GM12891 (cell line): ENCODE results near the gene SCGB2B2.
"Not testable (repeated sequence)": the region's sequence is repeated elsewhere in the genome, so short reads cannot be mapped to it uniquely, and the experiment has no call there.

ENCODE experiments used
- DNase-seq: peaks from one replicate; pipeline ENCODE4 v3.0.0; 2011; ENCODE audit warnings: low spot score; ENCODE audit not compliant: insufficient read length
- FAIRE-seq: peaks from 2 replicates; lab custom pipeline; 2011; peaks lifted over from hg19 to GRCh38; lab: Jason Lieb, UNC
- PAX5 ChIP-seq: IDR thresholded peaks from 2 replicates; pipeline ENCODE4 v1.6.1; 2011; ENCODE audit warnings: low read length, moderate library complexity, mild to moderate bottlenecking; ENCODE audit not compliant: insufficient read depth, severe bottlenecking
- POLR2A ChIP-seq: IDR thresholded peaks from 2 replicates; pipeline ENCODE4 v1.6.1; 2011; ENCODE audit warnings: low read depth, low read length, control low read depth
- POLR2AphosphoS5 ChIP-seq: IDR thresholded peaks from 2 replicates; pipeline ENCODE4 v1.6.1; 2011; ENCODE audit warnings: low read depth, low read length, control low read depth
- POU2F2 ChIP-seq: IDR thresholded peaks from 2 replicates; pipeline ENCODE4 v1.6.1; 2011; ENCODE audit warnings: low read depth, mild to moderate bottlenecking, control low read depth, low read length, moderate library complexity
- SPI1 ChIP-seq: IDR thresholded peaks from 2 replicates; pipeline ENCODE4 v1.6.1; 2011; ENCODE audit warnings: low read depth, low read length, control low read depth
- TAF1 ChIP-seq: IDR thresholded peaks from 2 replicates; pipeline ENCODE4 v1.6.1; 2011; ENCODE audit warnings: low read depth, low read length, control low read depth

Gene SCGB2B2

GRCh38 chr19:34688592-34688991 is 11.6 kb upstream of the SCGB2B2 start:
- FAIRE-seq: no peak
- no peak for DNase-seq
- no peak for TF ChIP-seq POLR2A
- no peak for TF ChIP-seq POLR2AphosphoS5
- TF ChIP-seq TAF1: no peak
- no peak for TF ChIP-seq PAX5
- TF ChIP-seq SPI1: no peak
- no peak for TF ChIP-seq POU2F2

- no peak for TF ChIP-seq PAX5
- no peak for TF ChIP-seq POU2F2
- TF ChIP-seq SPI1: no peak
- no peak for TF ChIP-seq POLR2AphosphoS5
- TF ChIP-seq POLR2A: no peak
- no peak for TF ChIP-seq TAF1
- DNase-seq (no peak), FAIRE-seq (no peak)
Observed at GRCh38 chr19:34687348-34687747, 10.4 kb upstream of the SCGB2B2 start.

- TF ChIP-seq TAF1: no peak
- no peak for TF ChIP-seq PAX5
- TF ChIP-seq SPI1: no peak
- no peak for FAIRE-seq
Observed at GRCh38 chr19:34686455-34686854, 9.5 kb upstream of the SCGB2B2 start.

GRCh38 chr19:34685266-34685665 is 8.3 kb upstream of the SCGB2B2 start:
- FAIRE-seq, DNase-seq: not testable (repeated sequence)

More at GRCh38 chr19:34686455-34686854, 9.5 kb upstream of the SCGB2B2 start:
- DNase-seq: no peak

- TF ChIP-seq PAX5 (no peak), SPI1 (no peak), POU2F2 (no peak), POLR2A (no peak), POLR2AphosphoS5 (no peak), TAF1 (no peak)
- FAIRE-seq (no peak), DNase-seq (no peak)
Observed at GRCh38 chr19:34681478-34681877, 4.5 kb upstream of the SCGB2B2 start.

- FAIRE-seq: no peak
Observed at GRCh38 chr19:34678421-34678820, 1.5 kb upstream of the SCGB2B2 start.

GRCh38 chr19:34678085-34678412 is 1.1 kb upstream of the SCGB2B2 start:
- no peak for DNase-seq
- TF ChIP-seq PAX5 (no peak), TAF1 (no peak), SPI1 (no peak), POU2F2 (no peak), POLR2AphosphoS5 (no peak), POLR2A (no peak)
- no peak for FAIRE-seq

More at GRCh38 chr19:34678421-34678820, 1.5 kb upstream of the SCGB2B2 start:
- TF ChIP-seq TAF1 (no peak), SPI1 (no peak), PAX5 (no peak), POLR2A (no peak), POU2F2 (no peak), POLR2AphosphoS5 (no peak)
- DNase-seq: no peak

GRCh38 chr19:34677386-34678084 is 576 bp upstream of the SCGB2B2 start, which contains the start of gene ZNF302:
Gene ZNF302, plus strand, starts transcription at chr19:34677678. Its CDS starts 1,127 bp downstream, at chr19:34678805.
- FAIRE-seq (peak; percentile 97), DNase-seq (peak; percentile 81)
- peak; percentile 81 for TF ChIP-seq POLR2A
- peak; percentile 19 for TF ChIP-seq PAX5
- peak; percentile 80 for TF ChIP-seq POLR2AphosphoS5
- TF ChIP-seq SPI1: no peak
- TF ChIP-seq TAF1: peak; percentile 75; the same call in 1 of the 2 replicates
- 0 out of 2 replicates have a peak, but pooled peaks have one; percentile 6 for TF ChIP-seq POU2F2

- FAIRE-seq (no peak), DNase-seq (no peak)
- TF ChIP-seq PAX5 (no peak), POU2F2 (no peak), SPI1 (no peak), POLR2AphosphoS5 (no peak), POLR2A (no peak), TAF1 (no peak)
Observed at GRCh38 chr19:34675919-34676318, 1.0 kb downstream of the SCGB2B2 start.

- TF ChIP-seq TAF1 (no peak), PAX5 (no peak), POLR2AphosphoS5 (no peak), SPI1 (no peak), POU2F2 (no peak), POLR2A (no peak)
- DNase-seq: no peak
- no peak for FAIRE-seq
Observed at GRCh38 chr19:34675250-34675649, 1.7 kb downstream of the SCGB2B2 start.
